BJ (cell line): ENCODE results near the gene BBX. TPM values are rescaled to one million over a fixed set of nuclear protein-coding genes. Genes with fewer than 3 reads are reported as not detected.

ENCODE experiments used
- CTCF ChIA-PET: fragments of 350-600 bp; formaldehyde crosslinking; extraction: SDS; loops from one replicate; lab custom pipeline; 2021; ENCODE audit warnings: antibody characterized with exemption, inconsistent platforms; lab: Yijun Ruan, JAX
- POLR2A ChIA-PET: fragments of 300-600 bp; sonication (Branson Sonifier 250); formaldehyde crosslinking; extraction: SDS; loops from one replicate; lab custom pipeline; 2021; ENCODE audit warnings: antibody characterized with exemption; lab: Charles Lee
- DNase-seq: peaks from one replicate; pipeline ENCODE4 v3.0.0-alpha.2; 2011; ENCODE audit warnings: low read depth
- H3K27me3 ChIP-seq: 2 replicates; pipeline ENCODE4 v1.6.0; 2011; ENCODE audit warnings: low read length; ENCODE audit not compliant: control insufficient read depth, insufficient read depth
- H3K36me3 ChIP-seq: 2 replicates; pipeline ENCODE4 v1.5.1; 2011; ENCODE audit warnings: low read length; ENCODE audit not compliant: control insufficient read depth, insufficient read depth
- H3K4me3 ChIP-seq: 2 replicates; pipeline ENCODE4 v1.5.1; 2011; ENCODE audit warnings: low read depth, mild to moderate bottlenecking, control low read depth, low read length
- polyA plus RNA-seq: library from polyadenylated mRNA; depleted of rRNA; stranded (reverse); fragments of >200 nt; gene quantifications from 2 replicates; pipeline ENCODE4 v1.2.3, GENCODE V29; 2011
- TF ChIP-seq, protein P1 (sequence below): IDR thresholded peaks from 2 replicates; pipeline ENCODE4 v1.5.1; 2011; ENCODE audit warnings: low read depth, mild to moderate bottlenecking, control low read depth, inconsistent platforms, low read length, moderate library complexity; ENCODE audit not compliant: insufficient read depth

Gene BBX
- polyA plus RNA-seq, 1 experiment: 47.6 TPM

DNA sequence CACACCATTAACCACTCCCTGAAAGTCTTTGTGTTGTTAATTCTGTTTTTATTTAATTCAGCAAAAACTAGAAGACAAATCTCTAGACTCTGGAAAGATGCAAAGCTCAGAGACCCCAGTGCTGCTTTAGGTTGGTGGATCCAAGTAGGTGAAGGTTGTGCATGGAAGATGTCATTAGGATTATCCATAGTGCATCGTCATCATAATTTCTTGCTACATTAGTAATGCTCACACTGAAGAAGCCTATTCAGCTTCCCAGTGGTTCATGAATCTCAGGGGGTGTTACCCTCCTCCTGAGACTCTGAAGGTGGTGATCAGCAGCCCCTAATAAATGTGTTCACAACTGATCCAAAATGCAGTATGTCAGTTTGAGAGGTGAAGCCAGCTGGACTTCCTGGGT is 295.3 kb downstream of the BBX start:
- TF ChIP-seq, protein P1, sequence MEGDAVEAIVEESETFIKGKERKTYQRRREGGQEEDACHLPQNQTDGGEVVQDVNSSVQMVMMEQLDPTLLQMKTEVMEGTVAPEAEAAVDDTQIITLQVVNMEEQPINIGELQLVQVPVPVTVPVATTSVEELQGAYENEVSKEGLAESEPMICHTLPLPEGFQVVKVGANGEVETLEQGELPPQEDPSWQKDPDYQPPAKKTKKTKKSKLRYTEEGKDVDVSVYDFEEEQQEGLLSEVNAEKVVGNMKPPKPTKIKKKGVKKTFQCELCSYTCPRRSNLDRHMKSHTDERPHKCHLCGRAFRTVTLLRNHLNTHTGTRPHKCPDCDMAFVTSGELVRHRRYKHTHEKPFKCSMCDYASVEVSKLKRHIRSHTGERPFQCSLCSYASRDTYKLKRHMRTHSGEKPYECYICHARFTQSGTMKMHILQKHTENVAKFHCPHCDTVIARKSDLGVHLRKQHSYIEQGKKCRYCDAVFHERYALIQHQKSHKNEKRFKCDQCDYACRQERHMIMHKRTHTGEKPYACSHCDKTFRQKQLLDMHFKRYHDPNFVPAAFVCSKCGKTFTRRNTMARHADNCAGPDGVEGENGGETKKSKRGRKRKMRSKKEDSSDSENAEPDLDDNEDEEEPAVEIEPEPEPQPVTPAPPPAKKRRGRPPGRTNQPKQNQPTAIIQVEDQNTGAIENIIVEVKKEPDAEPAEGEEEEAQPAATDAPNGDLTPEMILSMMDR: no peak
- Histone ChIP-seq H3K36me3 (no peaks in the 10 kb centered on the region), H3K4me3 (no peak overlapping the region), H3K27me3 (no peaks in the 10 kb centered on the region)
- no peak for DNase-seq
- ChIA-PET POLR2A (no interaction called here), CTCF (interaction anchor here (2.1 kb wide), 1 partner anchor 19 kb away, joined by 6 read pairs; no protein-coding TSS in a partner anchor)

DNA sequence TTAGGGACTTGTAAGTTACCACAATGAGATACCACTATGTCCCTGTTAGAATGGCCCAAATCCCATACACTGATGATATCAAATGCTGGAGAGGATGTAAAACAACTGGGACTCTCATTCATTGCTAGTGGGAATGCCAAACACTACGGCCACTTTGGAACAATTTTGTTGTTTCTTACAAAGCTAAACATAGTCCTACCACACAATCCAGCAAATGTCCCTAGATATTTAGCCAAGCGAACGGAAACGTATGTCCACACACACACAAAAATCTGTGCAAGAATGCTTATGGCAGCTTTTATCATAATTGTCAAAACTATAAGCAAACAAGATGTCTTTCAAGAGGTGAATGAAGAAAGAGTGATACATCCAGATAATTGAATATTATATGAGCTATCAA is 296.9 kb downstream of the BBX start:
- Histone ChIP-seq H3K36me3 (no peaks in the 10 kb centered on the region), H3K27me3 (no peaks in the 10 kb centered on the region), H3K4me3 (no peak overlapping the region)
- ChIA-PET CTCF (interaction anchor here (0.9 to 2.1 kb wide), 2 partner anchors 17 to 65 kb away, joined by 4 to 6 read pairs; no protein-coding TSS in a partner anchor), POLR2A (no interaction called here)
- TF ChIP-seq, protein P1: no peak
- no peak for DNase-seq

DNA sequence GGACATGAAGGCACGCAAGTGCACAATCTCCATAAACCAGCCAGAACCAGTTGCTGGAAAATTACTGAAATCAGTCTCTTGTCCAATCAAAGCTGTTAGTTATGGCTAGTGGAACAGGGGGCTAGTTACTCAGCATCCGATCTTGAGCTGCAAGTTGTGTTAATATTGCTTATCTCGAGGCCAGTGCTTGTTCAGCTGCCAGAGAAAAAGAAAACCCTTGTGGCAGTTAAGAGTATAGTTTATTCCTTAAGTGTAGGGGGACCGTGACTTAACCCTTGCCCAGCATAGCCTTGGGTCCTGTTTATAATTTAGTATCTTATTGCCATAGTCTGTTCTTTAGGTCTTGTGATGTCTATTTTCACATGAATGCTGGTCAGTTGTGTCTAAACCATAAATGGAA is 299.5 kb downstream of the BBX start:
- Histone ChIP-seq H3K36me3 (no peaks in the 10 kb centered on the region), H3K4me3 (no peak overlapping the region), H3K27me3 (no peaks in the 10 kb centered on the region)
- no peak for DNase-seq
- TF ChIP-seq, protein P1: no peak
- ChIA-PET CTCF (interaction anchor here (1.3 kb wide), 1 partner anchor 24 kb away, joined by 3 read pairs; no protein-coding TSS in a partner anchor), POLR2A (no interaction called here)

DNA sequence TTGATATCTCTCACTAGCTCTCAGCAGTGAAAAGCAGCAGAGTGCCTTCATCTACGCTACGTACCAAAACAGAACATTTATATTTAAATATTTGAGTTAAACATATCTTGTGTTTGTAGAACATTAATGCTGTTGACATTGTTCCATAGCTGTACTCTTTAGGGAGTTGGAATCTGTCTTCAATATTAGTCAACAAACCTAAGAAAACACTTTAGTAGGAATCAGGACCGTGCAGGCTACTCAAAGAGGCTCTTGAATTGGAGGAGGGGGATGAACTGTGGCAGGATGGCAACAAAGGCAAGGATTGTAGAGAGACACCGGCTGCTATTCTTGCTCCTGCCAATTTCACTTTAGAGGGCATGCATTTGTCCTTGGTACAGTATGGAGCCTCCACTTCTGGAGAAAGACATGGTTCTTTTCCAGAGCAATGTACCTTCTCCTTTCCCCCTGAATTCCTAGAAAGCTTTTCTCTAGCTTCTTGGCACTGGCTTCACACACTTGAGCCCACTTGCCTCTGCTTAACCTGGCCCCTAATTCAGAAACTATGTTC is 302.1 kb downstream of the BBX start:
- ChIA-PET POLR2A (no interaction called here), CTCF (no interaction called here)
- TF ChIP-seq, protein P1: no peak

DNA sequence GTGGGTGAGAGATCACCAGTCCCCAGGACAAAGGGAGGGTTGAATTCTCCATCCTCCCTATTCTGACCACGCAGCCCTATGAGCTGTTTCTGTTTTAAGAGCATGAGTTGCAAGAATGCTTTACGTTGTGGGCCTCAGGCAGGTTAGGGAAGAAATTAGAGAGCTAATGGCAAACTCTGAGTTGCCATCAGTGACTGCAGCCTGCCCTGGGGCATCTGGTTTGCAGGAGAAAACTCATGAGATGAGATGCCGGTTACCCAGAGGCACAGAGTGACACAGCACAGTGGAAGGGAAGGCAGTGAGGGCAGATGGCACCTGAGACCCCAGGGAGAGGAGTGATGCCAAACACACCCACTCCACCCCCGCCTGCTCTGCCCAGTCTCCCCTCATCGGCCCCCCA is 302.8 kb downstream of the BBX start:
- POLR2A ChIA-PET: no interaction called here
- Histone ChIP-seq H3K27me3 (no peaks in the 10 kb centered on the region), H3K36me3 (no peaks in the 10 kb centered on the region), H3K4me3 (no peak overlapping the region)
- TF ChIP-seq, protein P1: no peak
- DNase-seq: no peak
- CTCF ChIA-PET: no interaction called here

More for the DNA sequence above, 302.1 kb downstream of the BBX start:
- Histone ChIP-seq H3K36me3 (no peaks in the 10 kb centered on the region), H3K4me3 (no peak overlapping the region), H3K27me3 (no peaks in the 10 kb centered on the region)
- no peak for DNase-seq
